ENCODE data around the gene FOXP1.
"Not testable (repeated sequence)": the region's sequence is repeated elsewhere in the genome, so short reads cannot be mapped to it uniquely, and the experiment has no call there.

Gene FOXP1

GRCh38 chr3:70982700-70983140 is 600.8 kb downstream of the FOXP1 start:
- peak; percentile 56 for DNase-seq

- DNase-seq = no peak
These were observed 601.2 kb downstream of the FOXP1 start for GRCh38 chr3:70982284-70982683.

GRCh38 chr3:70981231-70981880 is 602.2 kb downstream of the FOXP1 start:
- no peak for DNase-seq

GRCh38 chr3:70980646-70981170 is 602.8 kb downstream of the FOXP1 start:
- DNase-seq = no peak

DNA sequence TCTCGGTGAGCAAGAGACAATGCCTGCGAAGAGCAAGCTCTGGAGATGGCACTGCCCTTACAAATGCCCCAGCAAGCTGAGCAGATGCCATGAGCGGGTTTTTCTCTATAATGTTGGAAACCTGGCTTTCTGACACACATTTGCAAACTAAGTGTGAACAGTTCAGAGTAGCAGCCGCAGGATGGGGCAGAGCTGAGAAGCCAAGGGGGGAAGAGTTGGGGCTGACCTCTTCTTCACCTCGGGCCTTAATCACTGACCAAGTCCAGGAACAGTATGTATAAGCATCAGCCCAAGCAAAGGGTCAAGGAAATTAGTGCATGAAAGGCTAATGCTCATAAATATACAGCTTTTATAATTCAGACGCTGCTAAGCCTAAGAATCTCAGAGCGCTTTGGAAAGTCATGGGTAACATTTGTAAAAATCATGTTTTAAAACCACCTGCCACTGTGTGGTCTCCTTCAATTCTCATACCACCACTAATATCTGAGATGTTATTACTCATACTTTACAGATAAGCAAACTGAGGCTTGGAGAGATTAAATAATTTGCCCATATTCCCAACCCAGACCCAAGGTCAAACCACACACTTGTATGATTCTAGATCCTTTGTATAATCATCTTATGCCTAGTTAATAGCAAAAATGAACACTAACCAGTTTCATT is 603.4 kb downstream of the FOXP1 start:
- DNase-seq = no peak

DNA sequence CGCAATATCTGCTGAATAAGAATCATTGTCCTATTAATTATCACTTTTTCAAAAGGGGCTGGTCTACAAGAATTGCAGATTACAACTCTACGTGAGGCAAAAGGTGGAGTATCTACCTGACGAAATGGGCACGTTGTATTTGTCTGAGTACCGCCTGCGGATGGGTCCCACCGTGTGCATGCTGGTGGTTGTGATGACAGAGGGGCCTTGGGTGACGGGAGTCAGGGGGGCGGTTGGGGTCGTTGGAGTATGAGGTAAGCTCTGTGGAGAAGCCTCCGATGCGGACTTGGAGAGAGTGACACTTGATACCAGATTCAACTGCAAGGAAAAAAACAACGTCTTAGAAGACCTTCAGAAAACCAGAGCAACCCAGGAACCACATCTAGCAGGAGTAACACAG is 605.8 kb downstream of the FOXP1 start:
- DNase-seq = no peak

GRCh38 chr3:70975981-70976380 is 607.5 kb downstream of the FOXP1 start:
- DNase-seq = not testable (repeated sequence)

DNA sequence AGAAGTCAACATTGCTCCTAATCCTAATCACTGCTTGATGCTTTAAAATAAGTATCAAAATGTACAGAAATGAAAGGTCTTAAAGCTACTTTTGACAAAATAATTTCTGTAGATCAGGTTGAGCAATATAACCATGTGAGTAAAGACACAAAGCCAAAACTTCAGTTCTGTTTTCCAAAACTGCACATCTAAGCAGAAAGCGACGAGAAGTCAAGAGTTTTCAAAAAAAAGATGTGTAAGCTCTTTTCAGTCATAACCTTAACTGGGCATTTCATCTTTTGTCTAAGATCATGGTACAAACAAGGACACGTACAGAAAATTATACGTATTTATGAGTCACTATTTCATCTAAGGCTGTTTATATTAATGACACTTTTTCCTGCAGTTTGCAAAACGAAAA is 608.8 kb downstream of the FOXP1 start:
- no peak for DNase-seq

DNA sequence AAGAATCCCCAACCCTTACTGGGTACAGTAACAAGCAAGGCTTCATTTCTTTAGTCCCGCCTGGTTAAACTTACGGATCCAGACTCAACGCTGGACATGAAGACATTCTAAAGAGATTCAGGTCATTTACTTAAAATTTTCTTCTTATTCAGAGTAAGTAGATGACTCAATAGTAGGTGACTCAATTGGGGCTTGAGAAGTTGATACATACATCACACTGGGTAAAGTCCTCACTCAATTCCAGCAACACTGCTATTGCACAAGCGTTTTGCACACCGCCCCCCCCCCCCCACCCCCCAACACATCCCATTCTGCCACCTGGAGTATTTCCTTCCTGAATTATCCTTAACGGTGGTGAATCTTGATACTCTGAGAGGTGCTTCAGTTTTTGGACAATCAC is 610.0 kb downstream of the FOXP1 start:
- no peak for DNase-seq

DNA sequence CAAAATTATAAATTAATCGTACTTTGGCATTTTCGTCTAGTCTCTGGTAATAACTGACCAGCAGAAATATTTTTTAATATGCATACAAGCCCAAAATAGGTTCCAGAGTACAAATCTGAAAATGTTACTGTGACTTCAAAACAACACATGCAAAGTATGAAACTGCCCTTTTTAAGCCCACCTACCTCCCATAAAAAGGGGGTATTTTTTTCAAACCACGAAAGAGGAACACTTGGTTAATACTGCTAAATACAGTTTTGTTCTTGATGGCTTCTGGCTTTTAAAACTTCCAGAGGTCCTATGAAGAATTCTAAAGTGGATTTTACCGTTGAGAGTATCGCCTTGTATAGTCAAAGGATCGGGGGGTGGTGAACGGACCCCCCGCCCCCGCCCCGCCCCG is 610.7 kb downstream of the FOXP1 start:
- DNase-seq = no peak

DNA sequence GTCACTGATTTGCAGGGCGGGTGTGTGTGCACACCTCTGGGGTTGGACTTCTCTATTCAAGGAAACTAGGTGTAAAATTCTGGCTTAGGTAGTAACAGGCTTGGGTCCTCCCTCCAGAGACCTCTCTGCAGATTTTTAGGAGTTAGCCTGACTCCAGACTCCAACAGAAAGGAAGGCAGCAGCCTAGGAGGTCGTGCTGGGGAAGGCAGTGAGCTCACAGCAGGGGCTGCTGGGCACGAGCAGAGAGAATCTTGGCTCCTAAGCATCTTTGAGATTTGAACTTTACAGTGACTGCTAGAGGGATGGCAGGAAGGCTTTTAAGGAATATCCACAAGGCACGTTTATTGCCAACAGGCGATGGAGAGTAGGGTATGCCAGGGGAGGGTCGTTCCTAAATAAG is 612.6 kb downstream of the FOXP1 start:
- no peak for DNase-seq

DNA sequence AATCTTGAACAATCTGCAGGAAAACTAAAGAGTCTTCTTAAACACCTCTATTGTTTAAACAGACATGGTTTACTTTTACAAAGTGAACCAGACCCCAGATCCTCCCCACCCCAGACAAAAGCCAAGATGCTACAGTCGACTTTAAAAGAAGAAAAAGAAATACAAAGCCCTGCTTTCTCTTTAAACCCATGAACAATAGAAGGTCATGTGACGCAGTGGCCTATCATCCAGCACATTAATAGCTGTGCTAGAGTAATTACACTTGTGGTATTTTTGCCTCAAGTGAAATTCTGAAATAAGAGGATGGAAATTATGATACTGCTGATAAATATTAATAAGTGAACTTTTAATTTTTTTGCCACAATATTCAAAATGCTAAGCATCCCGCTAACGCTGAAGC is 613.4 kb downstream of the FOXP1 start:
- DNase-seq = no peak

GRCh38 chr3:70963431-70964275 is 619.9 kb downstream of the FOXP1 start:
- no peak for DNase-seq

DNA sequence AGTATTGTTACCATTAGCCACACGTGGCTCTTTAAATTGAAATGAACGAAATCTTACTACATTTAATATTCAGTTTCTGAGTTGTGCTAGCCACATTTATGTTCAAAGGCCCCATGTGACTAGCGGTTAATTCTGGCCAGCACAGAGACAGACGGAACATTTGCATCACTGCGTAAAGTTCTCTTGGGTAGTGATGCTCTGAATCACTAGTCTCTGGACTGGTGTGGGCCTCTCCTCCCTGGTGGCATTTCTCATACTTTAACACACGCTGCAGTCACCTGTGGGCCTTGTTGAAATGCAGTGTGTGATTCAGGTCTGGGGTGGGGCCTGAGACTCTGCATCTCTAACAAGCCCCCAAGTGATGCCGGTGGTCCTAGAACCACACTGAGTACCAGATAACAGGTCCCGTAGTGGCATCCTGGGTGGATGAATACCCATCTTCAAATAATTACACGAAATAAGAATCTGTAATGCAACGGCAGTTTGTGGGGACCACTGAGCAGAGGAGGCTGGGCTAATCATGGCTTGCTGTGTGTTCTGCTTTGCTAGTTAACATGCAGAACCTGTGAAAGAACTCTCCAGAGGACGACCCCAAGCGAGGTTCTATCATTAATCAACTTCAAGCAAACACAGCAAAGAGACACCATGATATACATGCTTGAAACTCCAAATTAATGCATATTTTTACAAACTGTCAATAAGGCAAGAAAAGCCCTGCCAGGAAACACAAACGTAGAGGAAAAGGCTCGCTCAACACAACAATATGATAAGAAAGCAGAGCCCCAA is 623.8 kb downstream of the FOXP1 start:
- DNase-seq = no peak

GRCh38 chr3:70952033-70952747 is 631.3 kb downstream of the FOXP1 start:
- no peak for DNase-seq

- DNase-seq = no peak
These were observed 632.2 kb downstream of the FOXP1 start for GRCh38 chr3:70951316-70951715.

GRCh38 chr3:70947579-70947978 is 635.9 kb downstream of the FOXP1 start:
- DNase-seq = no peak

GRCh38 chr3:70943886-70944285 is 639.6 kb downstream of the FOXP1 start:
- DNase-seq = no peak

- no peak for DNase-seq
These were observed 650.3 kb downstream of the FOXP1 start for GRCh38 chr3:70933105-70933810.

- DNase-seq = no peak
These were observed 653.5 kb downstream of the FOXP1 start for GRCh38 chr3:70930066-70930465.

DNA sequence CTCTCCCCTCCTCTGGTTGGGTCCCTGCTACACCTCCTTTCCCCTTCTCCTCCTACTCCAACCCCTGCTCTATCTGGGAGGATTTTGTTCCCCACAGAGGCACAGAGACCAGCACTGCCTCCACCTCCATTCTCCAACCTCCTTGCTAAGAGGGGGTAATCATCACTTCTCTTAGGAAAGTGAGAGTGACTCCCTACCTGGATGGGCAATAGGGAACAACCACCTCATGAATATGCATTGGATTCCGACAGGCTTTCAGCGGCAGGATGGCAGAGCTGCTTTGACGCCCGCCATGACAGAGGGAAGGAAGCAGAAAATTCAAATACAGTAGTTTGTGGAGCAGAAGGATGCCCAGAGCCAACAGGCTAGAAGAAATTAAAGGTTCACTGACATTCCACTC is 656.3 kb downstream of the FOXP1 start:
- no peak for DNase-seq

DNA sequence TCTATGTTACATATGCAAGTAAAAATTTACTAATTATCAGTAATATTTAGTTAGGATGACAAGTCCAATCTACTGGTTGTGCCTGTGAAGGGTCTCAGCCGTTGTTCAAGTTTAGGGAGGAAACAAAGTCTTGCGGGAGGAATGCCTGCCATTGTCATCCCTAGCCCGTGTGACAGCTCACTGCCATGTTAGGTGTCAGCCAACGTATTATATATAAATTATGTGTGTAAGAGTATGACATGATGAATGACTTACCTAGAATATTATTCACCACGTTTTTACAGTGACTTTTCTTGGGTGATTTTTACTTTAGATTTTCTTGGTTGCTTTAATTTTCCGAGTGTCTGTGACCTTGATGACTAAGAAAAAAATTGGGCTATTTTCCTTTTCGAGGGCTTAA is 656.7 kb downstream of the FOXP1 start:
- no peak for DNase-seq

Measured in DMS53 (cell line).